Measurements from ENCODE around the gene MEP1A.
"Not testable (repeated sequence)": the region's sequence is repeated elsewhere in the genome, so short reads cannot be mapped to it uniquely, and the experiment has no call there.

Gene MEP1A

DNA sequence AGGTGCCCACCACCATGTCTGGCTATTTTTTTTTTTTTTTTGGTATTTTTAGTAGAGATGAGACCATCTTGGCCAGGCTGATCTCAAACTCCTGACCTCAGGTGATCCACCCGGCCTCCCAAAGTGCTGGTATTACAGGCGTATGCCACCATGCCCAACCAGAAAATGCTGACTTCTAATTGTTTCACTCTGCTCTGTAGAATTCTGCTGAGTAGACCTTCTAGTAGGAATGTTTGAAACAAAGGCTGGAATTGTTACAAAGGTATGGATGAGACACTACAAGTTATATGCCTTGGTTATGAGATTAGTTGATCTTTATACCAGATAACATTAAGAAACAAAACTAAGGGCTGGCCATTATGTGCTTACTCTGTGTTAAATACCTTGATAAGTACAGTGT is 44.8 kb downstream of the MEP1A start:
- DNase-seq: no peak

DNA sequence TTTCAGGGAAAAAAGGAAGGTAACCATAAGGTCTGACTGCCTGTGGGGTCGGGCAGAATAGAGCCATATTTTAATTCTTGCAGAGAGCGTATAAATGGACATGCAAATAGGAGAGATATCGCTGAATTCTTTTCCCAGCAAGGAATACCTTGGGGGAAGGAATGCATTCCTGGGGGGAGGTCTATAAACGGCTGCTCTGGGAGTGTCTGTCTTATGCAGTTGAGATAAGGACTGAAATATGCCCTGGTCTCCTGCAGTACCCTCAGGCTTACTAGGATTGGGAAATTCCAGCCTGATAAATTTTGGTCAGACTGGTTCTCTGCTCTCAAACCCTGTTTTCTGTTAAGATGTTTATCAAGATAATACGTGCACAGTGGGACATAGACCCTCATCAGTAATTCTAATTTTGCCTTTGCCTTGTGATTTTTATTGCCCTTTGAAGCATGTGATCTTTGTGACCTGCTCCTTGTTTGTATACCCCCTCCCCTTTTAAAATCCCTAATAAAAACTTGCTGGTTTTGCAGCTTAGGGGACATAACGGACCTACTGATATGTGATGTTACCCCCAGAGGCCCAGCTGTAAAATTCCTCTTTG is 49.2 kb downstream of the MEP1A start:
- DNase-seq: not testable (repeated sequence)

DNA sequence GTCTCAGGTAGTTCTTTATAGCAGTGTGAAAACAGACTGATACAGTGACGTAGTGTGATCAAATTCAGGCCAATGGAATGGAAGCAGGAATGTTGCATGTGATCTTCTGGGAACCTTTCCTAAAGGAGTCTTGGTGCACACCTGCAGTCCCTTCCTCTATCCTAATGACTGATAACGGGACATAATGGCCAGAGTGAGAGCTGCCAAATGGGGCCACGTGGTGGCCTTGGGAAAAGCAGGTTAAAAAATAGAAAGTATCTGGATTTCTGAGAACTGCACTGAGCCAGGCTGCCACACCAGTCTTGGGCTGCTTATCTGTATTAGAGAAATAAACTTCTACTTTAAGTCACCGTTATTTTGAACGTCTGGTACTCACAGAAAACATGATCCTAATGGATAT is 51.9 kb downstream of the MEP1A start:
- no peak for DNase-seq

DNA sequence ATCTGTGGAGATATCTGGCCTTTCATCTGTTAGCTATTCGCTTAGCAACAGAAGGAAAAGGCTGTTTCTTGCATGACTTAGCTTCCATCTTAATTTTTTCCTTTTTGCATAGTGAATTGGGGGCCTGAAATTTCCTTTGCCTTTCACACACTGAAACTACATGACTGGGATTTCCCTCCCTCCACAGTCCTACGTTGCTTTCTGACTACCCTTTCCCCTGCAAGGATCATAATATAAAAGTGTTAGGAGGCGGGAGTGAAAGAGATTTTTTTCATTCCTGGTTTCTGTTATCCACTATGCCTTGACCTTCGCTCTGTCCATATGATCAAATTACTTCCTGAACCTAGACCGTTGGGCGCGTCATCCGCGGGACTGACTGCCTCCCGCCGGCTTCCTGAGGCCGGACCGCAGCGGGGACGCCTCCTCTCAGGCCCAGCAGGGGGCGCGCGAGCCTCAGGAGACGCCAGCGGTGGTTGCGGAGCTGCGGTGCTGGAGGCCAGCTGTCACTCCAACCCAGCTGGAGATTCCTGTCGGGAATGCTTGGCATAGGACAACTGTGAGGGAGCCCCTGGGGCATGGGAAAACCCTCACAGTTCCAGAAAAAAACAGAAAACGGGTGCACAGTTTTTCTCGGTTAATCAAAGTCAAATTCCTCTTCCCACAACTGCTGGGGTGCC is 55.6 kb downstream of the MEP1A start:
- no peak for DNase-seq

DNA sequence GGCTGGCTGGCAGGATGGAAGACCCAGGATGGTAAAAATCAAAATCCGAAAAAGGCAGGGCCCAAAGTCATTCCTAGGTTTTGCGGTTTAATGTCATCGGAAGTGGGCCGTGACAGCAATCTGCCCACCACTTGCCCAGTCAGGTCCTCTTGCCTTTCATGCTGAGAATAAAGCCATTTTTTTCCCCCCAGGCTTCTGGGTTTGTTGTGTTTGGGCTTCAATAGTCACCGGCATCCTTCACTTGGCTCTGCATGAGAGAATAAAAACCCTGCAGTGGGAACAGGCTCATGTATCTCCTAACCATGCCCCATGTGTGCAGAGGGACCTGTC is 56.1 kb downstream of the MEP1A start:
- DNase-seq: no peak

DNA sequence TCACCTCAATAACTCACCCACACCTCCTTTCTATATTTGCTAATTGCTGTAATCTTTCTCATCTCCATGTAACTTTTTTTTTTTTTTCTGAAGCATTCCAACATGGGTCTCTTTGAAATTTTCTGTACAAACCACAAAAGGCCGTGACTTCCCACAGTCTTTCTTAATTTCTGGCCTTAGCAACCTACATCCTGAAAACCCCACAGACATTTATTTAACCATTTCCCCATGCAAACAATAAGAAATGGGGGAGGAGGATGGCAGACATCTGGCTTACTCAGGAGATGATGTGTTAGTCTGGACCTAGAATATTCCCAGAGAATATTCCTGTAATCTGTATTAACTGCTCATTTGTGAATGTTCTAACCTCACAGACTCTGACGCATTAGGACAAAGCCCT is 57.6 kb downstream of the MEP1A start:
- DNase-seq: no peak

DNA sequence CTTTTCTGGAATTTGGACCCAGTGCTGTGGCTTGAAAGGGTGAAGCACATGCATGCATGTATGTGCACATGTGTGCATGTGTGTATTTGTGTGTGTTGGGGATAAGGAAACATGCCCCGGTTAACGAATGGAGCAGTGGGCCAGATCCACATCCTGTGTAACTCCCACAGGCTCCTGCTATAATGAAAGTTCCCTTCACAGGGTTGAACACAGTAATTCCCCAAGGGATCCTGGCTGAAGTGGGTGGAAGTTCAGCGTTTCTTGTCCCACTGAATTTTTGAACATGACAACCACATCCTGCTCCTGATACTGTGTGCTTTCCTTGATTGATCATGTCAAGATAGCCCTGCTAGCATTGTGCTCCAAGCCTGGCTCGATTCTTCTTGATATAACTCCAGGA is 58.4 kb downstream of the MEP1A start:
- not testable (repeated sequence) for DNase-seq

DNA sequence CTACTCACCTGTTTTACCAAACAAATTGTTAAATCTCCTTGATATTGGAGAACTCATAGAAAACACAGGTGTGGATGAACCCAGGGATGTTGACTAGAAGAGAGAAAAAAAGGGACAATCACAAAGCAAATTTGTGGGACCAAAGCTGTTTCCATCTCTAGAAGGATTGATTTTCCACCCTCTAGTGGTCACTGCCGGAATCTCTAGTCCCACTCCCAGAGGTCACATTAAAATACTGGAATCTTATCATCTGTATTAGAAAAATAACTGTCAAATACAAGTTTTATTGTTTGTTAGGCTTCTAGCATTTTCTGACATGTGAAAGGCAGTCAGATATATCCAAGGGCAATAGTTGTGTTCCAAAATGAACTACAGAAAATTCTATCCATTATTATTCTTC is 62.8 kb downstream of the MEP1A start:
- DNase-seq: not testable (repeated sequence)

DNA sequence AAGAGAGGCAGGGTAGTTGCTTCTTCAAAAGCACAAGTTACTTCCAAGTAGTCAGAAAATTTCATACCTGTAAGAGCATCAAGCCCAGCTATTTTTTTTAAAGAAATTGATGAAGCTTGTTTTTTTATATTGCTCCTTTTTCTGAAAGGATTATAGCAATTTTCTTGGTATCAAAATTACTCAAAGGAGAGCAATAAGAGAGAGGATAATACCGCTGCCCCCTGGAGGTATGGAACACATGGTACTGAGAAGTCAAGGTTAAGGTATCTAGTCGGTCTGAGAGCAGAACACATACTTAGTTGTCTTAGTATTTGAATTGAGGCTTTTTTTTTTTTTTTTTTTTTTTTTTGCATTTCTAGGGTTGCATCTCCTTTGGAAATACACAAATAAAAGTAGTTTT is 69.2 kb downstream of the MEP1A start:
- DNase-seq: no peak

DNA sequence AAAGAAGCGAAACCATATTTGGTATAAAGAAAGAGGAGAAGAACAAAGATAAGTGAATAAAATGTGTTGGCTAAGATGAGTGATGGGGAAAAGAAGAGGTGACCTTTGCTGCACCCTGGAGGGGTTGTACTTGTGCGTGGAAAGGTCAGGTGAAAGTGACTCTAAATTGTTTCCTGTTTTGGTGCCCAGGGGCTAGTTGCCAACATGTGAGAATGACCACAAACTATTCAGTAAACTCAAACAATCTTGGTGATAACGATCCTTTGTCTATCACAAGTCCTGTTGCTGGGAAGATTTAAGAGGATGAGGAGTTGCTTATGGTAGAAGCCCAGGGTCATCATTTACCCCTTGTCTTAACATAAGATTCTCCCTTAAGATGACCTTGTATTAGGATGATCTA is 70.6 kb downstream of the MEP1A start:
- DNase-seq: no peak

DNA sequence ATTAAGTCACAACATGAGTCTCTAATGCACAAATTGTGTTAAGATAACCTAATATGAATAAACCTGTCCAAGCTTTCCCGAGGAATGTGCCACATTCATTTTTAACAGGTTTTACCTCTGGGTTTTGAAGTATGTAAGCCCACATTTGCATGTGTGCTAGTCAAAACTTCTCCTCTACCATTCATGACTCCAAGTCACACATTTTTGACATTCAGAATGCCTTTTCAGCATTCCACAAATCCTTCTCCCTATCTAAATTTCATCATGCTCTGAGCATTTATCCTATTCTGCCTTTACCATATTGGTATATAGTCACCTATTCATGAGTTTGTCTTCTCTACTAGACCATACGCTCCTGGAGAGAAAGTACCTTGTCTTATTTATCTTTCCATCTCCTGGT is 72.0 kb downstream of the MEP1A start:
- no peak for DNase-seq

DNA sequence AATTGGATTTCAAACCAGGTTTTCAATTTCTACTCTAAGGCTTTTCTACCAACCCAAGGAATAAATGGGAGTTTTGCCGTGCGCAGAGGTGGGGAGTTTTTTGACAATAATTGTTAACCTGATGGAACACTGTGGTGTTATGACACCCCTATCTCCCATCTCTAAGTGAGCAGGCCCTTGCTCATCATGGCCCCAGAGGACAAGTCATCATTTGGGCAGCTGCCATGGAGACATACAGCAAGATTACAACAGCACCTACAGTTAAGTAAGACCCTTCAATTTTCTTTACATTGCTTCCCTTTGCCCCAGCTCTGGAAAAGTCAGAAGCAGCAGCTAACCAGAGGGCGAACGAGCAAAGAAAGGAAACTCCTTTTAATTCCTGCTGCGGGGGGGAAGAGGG is 74.2 kb downstream of the MEP1A start:
- no peak for DNase-seq

DNA sequence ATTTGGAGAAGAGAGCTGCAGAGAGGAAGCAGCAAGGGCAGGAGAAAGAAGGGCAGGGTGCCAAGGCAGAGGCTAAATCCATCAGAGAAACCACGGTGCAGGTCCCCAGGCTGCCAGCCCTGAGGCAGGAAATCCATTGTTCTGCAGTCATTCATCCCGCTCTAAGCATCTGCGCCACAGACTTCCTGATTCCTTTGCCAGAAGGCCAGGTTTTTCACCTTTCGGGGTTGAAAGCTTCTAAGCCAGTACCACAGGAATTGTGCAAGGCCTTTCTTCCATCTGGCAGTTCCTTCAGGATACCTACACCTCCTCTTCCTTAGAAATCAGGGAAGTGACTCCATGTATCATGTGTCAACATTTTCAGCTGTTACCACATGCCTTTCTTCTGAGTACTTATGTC is 82.9 kb downstream of the MEP1A start:
- no peak for DNase-seq

DNA sequence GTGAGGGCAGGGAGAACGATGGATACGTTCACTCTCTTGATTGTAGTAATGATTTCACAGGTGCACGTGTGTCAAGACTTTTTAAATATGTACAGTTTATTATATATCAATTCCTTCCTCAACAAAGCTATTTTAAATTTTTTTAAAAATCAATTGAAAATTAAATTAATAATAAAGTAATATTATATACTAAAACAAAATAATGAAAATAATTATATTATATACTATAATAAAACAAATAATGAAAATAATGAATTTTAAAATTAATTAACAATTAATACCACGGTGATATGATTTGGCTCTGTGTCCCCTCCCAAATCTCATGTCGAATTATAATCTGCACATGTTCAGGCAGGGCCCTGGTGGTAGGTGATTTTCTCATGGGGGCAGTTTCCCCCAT is 85.8 kb downstream of the MEP1A start:
- no peak for DNase-seq

DNA sequence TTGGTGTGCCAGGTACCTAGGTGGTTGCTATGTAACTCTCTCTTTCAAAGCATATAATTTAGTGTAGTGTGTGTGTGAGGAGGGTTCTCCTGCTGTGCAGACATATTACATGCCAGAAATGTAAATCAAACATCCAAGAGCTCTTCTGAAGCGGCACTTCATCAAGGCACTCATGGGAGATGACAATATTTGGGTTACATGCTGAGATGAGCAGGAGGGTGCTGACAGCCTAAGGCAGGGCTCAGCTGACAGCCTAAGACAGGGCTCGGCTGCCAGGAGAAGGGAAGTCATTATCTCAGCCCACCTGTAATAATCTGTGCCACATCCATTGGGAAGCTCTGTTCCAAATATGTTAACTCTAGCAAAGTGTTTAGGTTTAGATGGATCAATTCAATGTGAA is 89.5 kb downstream of the MEP1A start:
- DNase-seq: no peak

DNA sequence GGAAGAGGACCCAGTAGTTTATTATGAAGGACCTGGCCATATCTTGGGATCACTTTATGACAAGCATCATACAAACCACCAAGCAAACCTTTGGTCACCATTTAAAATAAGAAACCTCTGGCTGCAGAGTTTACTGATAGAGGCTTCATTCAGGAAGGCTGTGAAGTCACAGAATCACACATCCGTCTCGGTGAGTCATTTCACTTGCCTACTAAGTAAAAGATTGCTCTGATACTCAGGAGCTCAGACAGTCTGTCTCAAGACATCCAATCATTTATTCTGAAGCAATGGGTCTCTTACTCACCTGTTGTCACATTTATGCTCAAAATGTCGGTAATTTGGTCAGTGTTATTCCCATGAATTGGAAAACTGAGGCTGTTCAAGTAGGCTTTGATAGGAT is 94.8 kb downstream of the MEP1A start:
- DNase-seq: no peak

DNA sequence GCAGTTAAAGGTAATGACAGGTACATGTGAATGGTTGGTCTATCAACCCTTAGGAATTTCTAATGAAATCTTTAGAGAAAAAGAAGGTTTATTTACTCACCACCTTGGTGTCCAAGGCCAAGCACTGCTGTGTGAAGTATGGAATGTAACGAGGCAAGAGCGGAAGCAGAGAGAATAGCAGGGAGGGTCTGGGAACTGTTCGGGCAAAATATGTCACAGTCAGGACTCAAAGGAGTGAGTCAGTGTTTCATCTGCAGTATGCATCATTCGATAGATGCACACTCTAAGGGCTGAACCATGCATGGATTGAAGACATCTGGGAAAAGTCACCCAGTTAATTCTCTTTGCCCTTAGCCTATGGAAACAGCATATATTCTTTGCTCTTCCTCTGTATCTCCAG is 95.4 kb downstream of the MEP1A start:
- DNase-seq: no peak

All from DMS 273 treated with DMSO at 0.1 percent for 48 hours (cell line).